Activated T-helper 17 cell treated with anti-CD3 and anti-CD28 coated beads, Interleukin-2, amount 50 U/mL, for 72 hours (primary cell): ENCODE data around the gene MRPS31. TPM values are rescaled to one million over a fixed set of nuclear protein-coding genes. Genes with fewer than 3 reads are reported as not detected.

ENCODE experiments used
- ATAC-seq: fragments of 150-1000 bp; cut with Tn5 transposase; replicated peaks from 2 replicates; pipeline ENCODE4 v1.10.0; 2021; ENCODE audit warnings: mild to moderate bottlenecking, moderate library complexity
- H3K27ac Mint-ChIP-seq: one replicate; pipeline ENCODE4 v1.8.0; 2022; ENCODE audit warnings: mixed read lengths
- H3K27me3 Mint-ChIP-seq: one replicate; pipeline ENCODE4 v1.8.0; 2022; ENCODE audit warnings: mixed read lengths
- H3K36me3 Mint-ChIP-seq: one replicate; pipeline ENCODE4 v1.8.0; 2022; ENCODE audit warnings: low read depth, mild to moderate bottlenecking, mixed read lengths
- H3K4me1 Mint-ChIP-seq: one replicate; pipeline ENCODE4 v1.8.0; 2022; ENCODE audit warnings: mixed read lengths
- H3K4me3 Mint-ChIP-seq: one replicate; pipeline ENCODE4 v1.8.0; 2022; ENCODE audit warnings: mild to moderate bottlenecking, mixed read lengths
- H3K9me3 Mint-ChIP-seq: one replicate; pipeline ENCODE4 v1.8.0; 2022; ENCODE audit warnings: mixed read lengths
- total RNA-seq, 2 donors: library from RNA; stranded (reverse); gene quantifications; one replicate each; pipeline ENCODE4 v1.2.3, GENCODE V29; 2022

MRPS31 gene
- total RNA-seq, 2 donors from 2014 or later, result 39.8 to 41.8 TPM

DNA sequence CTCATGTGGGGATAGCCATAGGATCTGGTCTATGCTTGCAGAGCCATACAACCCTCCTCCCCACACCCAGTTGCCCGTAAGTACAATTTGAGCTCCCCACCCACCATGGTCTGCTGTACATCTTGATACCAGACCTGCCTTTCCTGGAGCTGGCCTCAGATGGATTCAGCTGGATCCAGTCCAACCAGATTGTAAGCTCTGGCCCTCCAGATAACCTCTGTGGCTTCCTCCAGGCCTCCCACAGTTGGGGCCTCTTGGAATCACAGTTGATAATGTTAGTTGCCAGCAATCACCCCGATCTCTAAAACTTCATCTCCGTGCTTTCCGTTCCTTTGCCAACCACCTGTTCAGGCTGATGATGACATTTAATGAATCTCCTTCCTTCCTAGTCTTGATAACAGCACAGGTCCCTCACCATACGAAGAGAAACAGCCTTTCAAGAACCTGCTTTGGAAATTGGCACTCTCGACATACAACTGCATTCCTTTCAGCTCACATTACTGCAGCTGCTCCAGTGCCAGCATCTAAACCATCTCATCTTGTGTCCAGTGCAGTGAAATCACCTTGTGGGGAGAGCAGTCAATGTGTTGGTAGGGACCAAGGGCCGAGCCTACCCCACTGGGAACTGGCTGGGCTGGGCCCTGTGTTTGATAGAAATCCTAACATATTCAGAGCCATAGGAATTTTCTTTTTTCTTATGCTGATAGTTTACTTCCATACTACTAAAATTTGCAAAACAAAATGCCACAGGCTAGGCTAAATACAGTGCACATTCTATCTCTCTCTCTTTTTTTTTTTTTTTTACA, 89.4 kb downstream of the MRPS31 start:
- Mint-ChIP-seq H3K4me1 (no peaks in the 10 kb centered on the region), H3K4me3 (no peak overlapping the region), H3K36me3 (no peaks in the 10 kb centered on the region), H3K27me3 (no peaks in the 10 kb centered on the region), H3K27ac (peak overlapping the region; percentile 26), H3K9me3 (no peaks in the 10 kb centered on the region)
- ATAC-seq, result no peak

DNA sequence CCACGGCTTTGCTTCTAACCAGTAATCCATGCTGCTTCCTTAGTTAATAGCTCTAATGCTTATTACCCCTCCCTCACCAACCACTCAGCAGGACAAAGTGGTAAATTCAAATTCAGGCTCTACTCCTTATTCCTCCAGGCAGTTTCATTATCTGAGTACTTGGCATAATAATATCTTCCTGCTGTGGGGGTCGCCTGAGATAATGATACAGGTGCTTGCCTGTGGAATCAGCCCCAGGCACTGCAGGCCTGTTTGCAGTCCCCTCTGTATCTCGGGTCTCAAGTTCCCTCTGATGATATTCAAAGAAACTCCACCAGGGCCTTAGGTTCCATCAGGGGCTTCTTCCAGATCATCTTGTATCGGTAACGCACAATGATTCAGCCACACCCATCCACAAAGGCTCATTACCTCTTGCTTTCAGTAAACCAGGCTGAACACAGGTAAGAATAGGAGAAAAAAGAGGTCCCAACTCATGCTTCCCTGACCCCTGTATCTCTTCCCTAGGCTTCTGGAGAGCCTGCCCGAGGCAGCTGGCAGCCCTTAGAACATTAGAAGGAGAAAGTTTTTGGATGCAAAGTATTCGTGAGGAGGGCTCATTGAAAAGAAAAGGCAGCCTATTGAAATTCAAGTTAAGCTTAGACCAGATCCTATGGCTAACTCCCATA, 90.2 kb downstream of the MRPS31 start:
- Mint-ChIP-seq H3K36me3 (no peaks in the 10 kb centered on the region), H3K27me3 (no peaks in the 10 kb centered on the region), H3K9me3 (no peaks in the 10 kb centered on the region), H3K4me3 (no peak overlapping the region), H3K4me1 (no peaks in the 10 kb centered on the region), H3K27ac (no peak overlapping the region)
- no peak for ATAC-seq

DNA sequence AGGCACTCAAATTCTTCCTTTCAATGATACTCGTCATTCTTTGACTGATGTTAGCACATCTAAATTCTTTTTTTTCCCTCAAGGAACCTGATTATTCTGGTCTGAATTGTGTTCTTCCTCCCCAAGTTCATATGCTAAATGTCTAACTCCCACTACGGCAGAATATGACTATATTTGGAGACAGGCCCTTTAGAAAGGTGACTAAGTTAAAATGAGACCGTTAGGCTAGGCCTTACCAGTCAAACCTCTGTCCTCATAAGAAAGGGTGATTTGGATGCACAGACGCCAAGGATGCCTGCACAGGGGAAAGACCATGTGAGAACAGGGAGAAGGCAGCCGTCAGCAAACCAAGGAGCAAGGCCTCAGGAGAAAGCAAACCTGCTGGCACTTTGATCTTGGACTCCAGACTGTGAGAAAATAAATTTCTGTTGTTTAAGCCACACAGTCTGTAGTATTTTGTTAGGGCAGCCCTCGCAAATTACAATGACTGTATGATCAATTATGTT, 91.5 kb downstream of the MRPS31 start:
- no peaks in the 10 kb centered on the region for H3K36me3 Mint-ChIP-seq
- no peak overlapping the region for H3K27ac Mint-ChIP-seq
- no peaks in the 10 kb centered on the region for H3K9me3 Mint-ChIP-seq
- no peak for ATAC-seq
- H3K4me3 Mint-ChIP-seq, result no peak overlapping the region
- no peaks in the 10 kb centered on the region for H3K4me1 Mint-ChIP-seq
- H3K27me3 Mint-ChIP-seq, result no peaks in the 10 kb centered on the region

Other genes with a start within 250 kb of the MRPS31 start
- gene FOXO1, start 104.5 kb downstream of the MRPS31 start, total RNA-seq, result 10 to 100 TPM; 32.0 to 48.9 TPM
- gene SLC25A15, start 18.4 kb upstream of the MRPS31 start, total RNA-seq, result 10 to 100 TPM; 12.9 to 21.4 TPM
- gene ELF1, start 248.1 kb upstream of the MRPS31 start, total RNA-seq, result 10 to 100 TPM; 76.0 to 80.1 TPM